GM11168 (cell line): ENCODE data around the gene POU3F1.

ENCODE experiments used
- in situ Hi-C: fragments of 300-500 bp; cut with MboI; formaldehyde crosslinking; loops from one replicate; pipeline ENCODE4 v1.12.0; 2022; ENCODE audit warnings: low sequenced_read_pairs; ENCODE audit not compliant: unreplicated experiment

Gene POU3F1

GRCh38 chr1:38046333-38046883 is at the start of gene POU3F1:
POU3F1 (minus strand) TSS chr1:38046793; CDS start chr1:38046743, 50 bp downstream.
- in situ Hi-C loops = loop anchor here (25.0 kb wide), 1 partner anchor 441 kb away; no protein-coding TSS in a partner anchor

- in situ Hi-C loops = no loop called here
Observed at GRCh38 chr1:38095454-38095931, 48.9 kb upstream of the POU3F1 start.

DNA sequence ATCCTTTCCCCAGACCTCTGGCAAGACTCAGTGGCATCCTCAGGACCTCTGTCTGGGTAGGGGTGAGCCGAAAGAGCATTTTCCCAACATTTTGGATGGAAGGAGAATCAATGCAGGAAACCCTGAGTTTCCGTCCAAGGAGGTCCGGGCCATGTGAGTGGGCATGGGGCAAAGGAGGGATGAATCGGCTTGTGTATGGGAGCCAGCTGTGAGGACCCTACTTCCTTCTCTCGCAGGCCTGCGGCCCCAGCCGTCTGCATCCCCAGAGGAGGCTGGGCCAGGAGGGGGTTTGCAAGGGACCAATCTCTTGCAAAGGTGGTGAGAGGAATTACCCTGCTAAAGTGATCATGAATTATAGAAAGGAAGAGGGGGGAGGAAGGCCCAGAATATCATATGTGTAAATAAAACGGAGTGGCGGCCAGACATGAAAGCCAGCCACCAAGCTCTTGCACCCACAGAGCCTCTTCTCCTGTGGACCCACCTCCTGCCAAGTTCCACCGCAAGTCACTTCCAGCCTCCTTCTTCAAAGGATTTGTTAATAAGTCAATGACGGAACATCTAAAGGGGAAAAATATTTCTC is 48.2 kb upstream of the POU3F1 start:
- in situ Hi-C loops = no loop called here

GRCh38 chr1:38093569-38094520 is 47.3 kb upstream of the POU3F1 start:
- in situ Hi-C loops = no loop called here

DNA sequence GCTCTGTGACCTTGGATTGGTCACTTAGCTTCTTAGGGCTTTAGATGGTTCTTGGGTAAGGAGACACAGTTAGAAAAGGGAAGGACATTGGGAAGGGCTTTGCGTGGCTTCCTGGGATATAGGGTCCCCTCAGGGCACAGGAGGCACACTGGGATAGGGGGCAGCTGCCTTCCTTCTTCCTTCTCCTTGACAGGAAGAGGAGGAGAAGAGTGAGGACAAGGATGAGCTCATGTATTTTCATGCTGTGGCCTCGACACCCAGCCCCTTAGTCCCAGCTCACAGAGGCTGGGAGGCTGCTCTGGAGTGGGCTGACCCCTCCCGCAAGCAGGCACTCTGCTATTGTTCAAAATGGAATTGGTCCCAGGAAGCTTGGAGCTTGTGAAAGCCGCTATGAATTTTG is 45.7 kb upstream of the POU3F1 start:
- in situ Hi-C loops = no loop called here

DNA sequence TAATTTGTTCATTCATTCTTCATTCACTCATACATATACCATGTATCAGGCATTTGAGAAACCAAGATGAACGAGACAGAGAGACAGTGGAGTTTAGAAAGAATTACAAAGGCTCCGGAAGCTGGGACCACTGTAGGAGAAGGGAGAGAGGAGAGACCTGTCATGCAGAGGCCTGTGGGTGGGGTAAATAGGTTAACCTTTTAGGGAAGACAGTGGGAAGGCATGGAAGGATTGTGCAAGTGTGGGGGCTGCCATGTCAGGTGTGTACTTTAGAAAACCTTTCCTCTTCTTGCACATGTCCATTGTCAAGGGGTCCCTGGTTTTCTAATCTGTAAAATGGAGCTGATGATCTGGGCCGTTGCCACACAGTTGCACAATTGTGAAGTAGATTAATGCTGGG is 44.2 kb upstream of the POU3F1 start:
- in situ Hi-C loops = no loop called here

DNA sequence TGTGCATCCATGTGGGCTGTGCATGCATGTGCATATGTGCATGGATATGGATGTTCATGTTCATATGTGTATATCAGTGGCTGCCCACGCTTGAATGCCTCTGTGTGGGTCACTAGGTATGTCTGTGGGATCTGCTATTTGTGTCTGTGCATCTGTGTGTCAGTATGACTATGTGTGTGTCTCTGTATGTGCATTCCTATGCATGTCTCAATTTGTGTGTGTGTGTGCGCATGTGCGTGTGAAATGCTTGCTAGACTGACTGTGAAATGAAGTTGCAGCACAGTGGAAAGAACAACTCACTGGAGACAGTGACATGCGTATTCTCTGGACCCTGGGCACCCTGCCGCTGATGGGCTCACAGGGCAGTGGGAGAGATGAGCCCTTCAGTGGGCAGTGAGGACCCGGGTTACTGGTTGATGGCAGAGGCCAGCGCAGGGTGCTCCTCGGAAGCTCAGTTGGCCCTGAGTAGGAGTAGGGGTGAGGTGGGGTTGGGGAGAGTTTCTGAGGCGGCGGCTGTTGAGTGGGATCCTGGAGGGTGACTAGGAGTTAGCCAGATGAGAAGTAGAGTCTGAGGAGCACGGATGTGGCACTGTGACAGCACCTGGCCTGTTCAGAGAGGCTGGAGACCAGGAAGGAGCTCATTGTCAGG is 43.2 kb upstream of the POU3F1 start:
- in situ Hi-C loops = no loop called here

GRCh38 chr1:38088791-38089190 is 42.2 kb upstream of the POU3F1 start:
- in situ Hi-C loops = no loop called here

GRCh38 chr1:38088366-38088765 is 41.8 kb upstream of the POU3F1 start:
- in situ Hi-C loops = no loop called here

- in situ Hi-C loops = no loop called here
Observed at GRCh38 chr1:38087676-38088075, 41.1 kb upstream of the POU3F1 start.

GRCh38 chr1:38085666-38086330 is 39.2 kb upstream of the POU3F1 start:
- in situ Hi-C loops = no loop called here

DNA sequence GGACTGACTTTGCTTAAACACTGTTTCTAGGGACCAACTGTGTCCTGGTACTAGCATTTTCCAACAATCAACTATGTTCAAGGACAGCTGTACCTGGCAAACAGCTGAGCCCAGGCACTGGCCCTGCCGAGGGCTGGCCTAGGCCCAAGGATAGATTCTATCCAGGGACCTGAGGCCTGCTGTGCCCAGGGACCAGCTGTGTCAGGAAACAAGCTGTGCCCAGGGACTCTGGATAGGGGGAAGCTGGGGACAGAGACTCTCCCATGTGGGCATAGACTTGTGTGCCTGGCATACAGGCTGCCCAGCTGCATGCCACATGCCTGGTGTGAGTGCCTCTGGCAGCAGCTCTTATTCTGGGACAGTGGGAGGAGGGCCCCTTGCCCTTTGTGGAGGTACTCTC is 38.1 kb upstream of the POU3F1 start:
- in situ Hi-C loops = no loop called here

GRCh38 chr1:38084113-38084512 is 37.5 kb upstream of the POU3F1 start:
- in situ Hi-C loops = no loop called here

DNA sequence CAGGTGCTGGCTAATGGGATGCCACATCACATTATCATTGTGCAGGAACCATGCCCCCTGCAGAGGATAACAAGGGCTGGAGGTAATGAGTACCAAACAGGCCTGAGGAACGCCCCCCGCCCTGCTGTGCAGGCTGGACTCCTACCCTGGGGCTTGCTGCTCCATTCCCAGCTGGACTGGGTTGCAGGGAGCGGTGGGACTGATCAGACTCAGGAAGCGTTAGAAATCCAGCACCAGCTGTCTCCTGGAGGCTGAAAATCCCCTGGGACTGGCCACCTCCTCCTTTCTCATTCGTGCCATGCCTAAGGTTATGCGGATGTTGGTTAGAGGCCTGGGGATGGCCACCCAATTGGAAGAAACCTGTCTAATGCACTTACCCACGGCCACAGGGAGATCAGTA is 36.9 kb upstream of the POU3F1 start:
- in situ Hi-C loops = no loop called here

- in situ Hi-C loops = no loop called here
Observed at GRCh38 chr1:38082769-38083263, 36.2 kb upstream of the POU3F1 start.

- in situ Hi-C loops = no loop called here
Observed at GRCh38 chr1:38079019-38079418, 32.4 kb upstream of the POU3F1 start.

GRCh38 chr1:38077523-38078147 is 31.0 kb upstream of the POU3F1 start:
- in situ Hi-C loops = no loop called here

GRCh38 chr1:38076455-38076854 is 29.9 kb upstream of the POU3F1 start:
- in situ Hi-C loops = no loop called here

DNA sequence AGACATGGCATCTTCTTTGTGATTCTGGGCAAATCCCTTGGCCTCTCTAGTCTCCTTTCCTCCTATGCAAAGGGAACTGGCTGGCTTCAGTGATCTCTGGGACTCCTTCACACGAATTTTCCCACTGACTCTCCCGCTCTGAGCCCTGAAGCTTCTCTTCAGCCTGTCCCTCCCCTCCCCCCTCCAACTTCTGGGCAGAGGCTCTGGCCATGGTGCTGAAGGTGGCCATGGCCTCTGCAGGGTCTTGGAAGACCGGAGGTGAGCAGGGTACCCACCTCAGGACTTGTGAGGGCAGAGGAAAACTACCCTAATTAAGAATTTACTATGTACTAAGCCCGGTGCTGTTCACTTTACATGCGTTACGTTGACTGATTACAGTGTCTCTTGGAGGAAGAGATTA is 29.4 kb upstream of the POU3F1 start:
- in situ Hi-C loops = no loop called here

DNA sequence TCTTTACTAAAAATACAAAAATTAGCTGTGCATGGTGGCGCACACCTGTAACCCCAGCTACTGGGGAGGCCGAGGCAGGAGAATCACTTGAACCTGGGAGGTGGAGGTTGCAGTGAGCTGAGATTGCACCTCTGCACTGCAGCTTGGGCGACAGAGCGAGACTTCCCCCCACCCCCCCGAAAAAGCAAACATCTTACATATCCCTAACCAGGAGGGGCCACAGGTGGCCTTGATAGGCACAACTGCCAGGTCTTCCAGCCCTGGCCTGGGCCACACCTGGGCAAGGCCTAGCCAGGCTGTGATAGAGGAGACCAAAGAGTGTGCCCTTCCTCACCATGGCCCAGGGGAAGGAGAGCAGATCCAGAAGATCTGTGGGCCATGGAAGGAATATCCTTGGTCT is 28.6 kb upstream of the POU3F1 start:
- in situ Hi-C loops = no loop called here
